ENCODE results near the gene RBFOX1. TPM values are rescaled to one million over a fixed set of nuclear protein-coding genes. Genes with fewer than 3 reads are reported as not detected.

RBFOX1 gene
- total RNA-seq, 2 experiments from 2014 or later = not detected

GRCh38 chr16:7315813-7316212, 16.8 kb upstream of the RBFOX1 start:
- peaks cover 8% of the 10 kb centered on the region for H3K9me3 Mint-ChIP-seq (ENCODE audit: low read depth)
- intact Hi-C loops (cut with DNase I, micrococcal nuclease) = no loop called here
- ATAC-seq = no peak
- no peak for DNase-seq
- H3K27me3 Mint-ChIP-seq = peaks cover 4% of the 10 kb centered on the region
- no peak overlapping the region for H3K27ac Mint-ChIP-seq
- no peaks in the 10 kb centered on the region for H3K36me3 Mint-ChIP-seq (ENCODE audit: low read depth)
- ChIA-PET CTCF (no interaction called here), POLR2A (no interaction called here)
- H3K4me1 Mint-ChIP-seq = no peaks in the 10 kb centered on the region
- no peak overlapping the region for H3K4me3 Mint-ChIP-seq

- H3K36me3 Mint-ChIP-seq (ENCODE audit: low read depth) = no peaks in the 10 kb centered on the region
- intact Hi-C loops (cut with DNase I, micrococcal nuclease) = no loop called here
- CTCF ChIA-PET = no interaction called here
- H3K4me1 Mint-ChIP-seq = no peaks in the 10 kb centered on the region
- ATAC-seq (no peak), DNase-seq (no peak)
- no peak overlapping the region for H3K27ac Mint-ChIP-seq
- H3K4me3 Mint-ChIP-seq = no peak overlapping the region
- H3K27me3 Mint-ChIP-seq = peaks cover 4% of the 10 kb centered on the region
- H3K9me3 Mint-ChIP-seq (ENCODE audit: low read depth) = peaks cover 8% of the 10 kb centered on the region
- POLR2A ChIA-PET = no interaction called here
These were observed 16.3 kb upstream of the RBFOX1 start for GRCh38 chr16:7316281-7316888.

GRCh38 chr16:7317982-7318381, 14.7 kb upstream of the RBFOX1 start:
- H3K36me3 Mint-ChIP-seq (ENCODE audit: low read depth) = no peaks in the 10 kb centered on the region
- POLR2A ChIA-PET = no interaction called here
- CTCF ChIA-PET = no interaction called here
- DNase-seq = no peak
- no peak for ATAC-seq
- peaks cover 10% of the 10 kb centered on the region for H3K9me3 Mint-ChIP-seq (ENCODE audit: low read depth)
- H3K4me1 Mint-ChIP-seq = no peaks in the 10 kb centered on the region
- intact Hi-C loops (cut with DNase I, micrococcal nuclease) = no loop called here
- peaks cover 4% of the 10 kb centered on the region for H3K27me3 Mint-ChIP-seq
- H3K27ac Mint-ChIP-seq = no peak overlapping the region
- no peak overlapping the region for H3K4me3 Mint-ChIP-seq

GRCh38 chr16:7318686-7319085, 14.0 kb upstream of the RBFOX1 start:
- Mint-ChIP-seq H3K27me3 (peaks cover 4% of the 10 kb centered on the region), H3K27ac (no peak overlapping the region), H3K4me1 (no peaks in the 10 kb centered on the region), H3K36me3 (ENCODE audit: low read depth) (no peaks in the 10 kb centered on the region), H3K9me3 (ENCODE audit: low read depth) (peaks cover 12% of the 10 kb centered on the region), H3K4me3 (no peak overlapping the region)
- no peak for ATAC-seq
- intact Hi-C loops (cut with DNase I, micrococcal nuclease) = no loop called here
- ChIA-PET CTCF (no interaction called here), POLR2A (no interaction called here)
- DNase-seq = no peak

GRCh38 chr16:7319514-7319913, 13.1 kb upstream of the RBFOX1 start:
- H3K36me3 Mint-ChIP-seq (ENCODE audit: low read depth) = no peaks in the 10 kb centered on the region
- no peak for ATAC-seq

GRCh38 chr16:7321661-7322060, 11.0 kb upstream of the RBFOX1 start:
- CTCF ChIA-PET = interaction anchor here (0.6 kb wide), 1 partner anchor 784 kb away, joined by 3 read pairs; no protein-coding TSS in a partner anchor
- Mint-ChIP-seq H3K36me3 (ENCODE audit: low read depth) (no peaks in the 10 kb centered on the region), H3K4me1 (no peaks in the 10 kb centered on the region), H3K4me3 (no peak overlapping the region), H3K27ac (no peak overlapping the region), H3K9me3 (ENCODE audit: low read depth) (peaks cover 19% of the 10 kb centered on the region), H3K27me3 (no peaks in the 10 kb centered on the region)
- no peak for ATAC-seq
- DNase-seq = no peak
- intact Hi-C loops (cut with DNase I, micrococcal nuclease) = no loop called here
- POLR2A ChIA-PET = no interaction called here

More at GRCh38 chr16:7319514-7319913, 13.1 kb upstream of the RBFOX1 start:
- CTCF ChIA-PET = no interaction called here
- Mint-ChIP-seq H3K4me3 (no peak overlapping the region), H3K9me3 (ENCODE audit: low read depth) (peaks cover 13% of the 10 kb centered on the region), H3K27me3 (peaks cover under 1% of the 10 kb centered on the region), H3K4me1 (no peaks in the 10 kb centered on the region), H3K27ac (no peak overlapping the region)
- intact Hi-C loops (cut with DNase I, micrococcal nuclease) = no loop called here
- POLR2A ChIA-PET = no interaction called here
- no peak for DNase-seq

GRCh38 chr16:7324321-7324720, 8.3 kb upstream of the RBFOX1 start:
- H3K27ac Mint-ChIP-seq = no peak overlapping the region
- DNase-seq (no peak), ATAC-seq (no peak)
- no peaks in the 10 kb centered on the region for H3K27me3 Mint-ChIP-seq
- H3K4me1 Mint-ChIP-seq = no peaks in the 10 kb centered on the region
- intact Hi-C loops (cut with DNase I, micrococcal nuclease) = no loop called here
- POLR2A ChIA-PET = no interaction called here
- CTCF ChIA-PET = no interaction called here
- H3K36me3 Mint-ChIP-seq (ENCODE audit: low read depth) = no peaks in the 10 kb centered on the region
- H3K9me3 Mint-ChIP-seq (ENCODE audit: low read depth) = peaks cover 17% of the 10 kb centered on the region
- H3K4me3 Mint-ChIP-seq = no peak overlapping the region

- ChIA-PET POLR2A (no interaction called here), CTCF (no interaction called here)
- DNase-seq = no peak
- Mint-ChIP-seq H3K9me3 (ENCODE audit: low read depth) (peaks cover 13% of the 10 kb centered on the region), H3K27me3 (no peaks in the 10 kb centered on the region), H3K4me1 (no peaks in the 10 kb centered on the region), H3K4me3 (no peak overlapping the region), H3K36me3 (ENCODE audit: low read depth) (no peaks in the 10 kb centered on the region), H3K27ac (no peak overlapping the region)
- ATAC-seq = no peak
- intact Hi-C loops (cut with DNase I, micrococcal nuclease) = no loop called here
These were observed 6.8 kb upstream of the RBFOX1 start for GRCh38 chr16:7325834-7326233.

- intact Hi-C loops (cut with DNase I, micrococcal nuclease) = no loop called here
- ChIA-PET CTCF (no interaction called here), POLR2A (interaction anchor here (0.5 kb wide), 1 partner anchor 1245 kb away, joined by 3 read pairs; no protein-coding TSS in a partner anchor)
- no peaks in the 10 kb centered on the region for H3K27me3 Mint-ChIP-seq
- no peak overlapping the region for H3K4me3 Mint-ChIP-seq
- H3K36me3 Mint-ChIP-seq (ENCODE audit: low read depth) = no peaks in the 10 kb centered on the region
- no peaks in the 10 kb centered on the region for H3K4me1 Mint-ChIP-seq
- no peak for DNase-seq
- H3K27ac Mint-ChIP-seq = no peak overlapping the region
- no peak for ATAC-seq
- peaks cover 6% of the 10 kb centered on the region for H3K9me3 Mint-ChIP-seq (ENCODE audit: low read depth)
These were observed 1.9 kb upstream of the RBFOX1 start for GRCh38 chr16:7330709-7331108.

- H3K4me3 Mint-ChIP-seq = no peak overlapping the region
- intact Hi-C loops (cut with DNase I, micrococcal nuclease) = no loop called here
- no peak for ATAC-seq
- no peaks in the 10 kb centered on the region for H3K4me1 Mint-ChIP-seq
- no peak for DNase-seq
- no peaks in the 10 kb centered on the region for H3K36me3 Mint-ChIP-seq (ENCODE audit: low read depth)
- H3K27ac Mint-ChIP-seq = no peak overlapping the region
- ChIA-PET CTCF (no interaction called here), POLR2A (no interaction called here)
- H3K27me3 Mint-ChIP-seq = no peaks in the 10 kb centered on the region
- peaks cover 5% of the 10 kb centered on the region for H3K9me3 Mint-ChIP-seq (ENCODE audit: low read depth)
These were observed 648 bp upstream of the RBFOX1 start for GRCh38 chr16:7331997-7332396.

GRCh38 chr16:7333180-7333725, 608 bp downstream of the RBFOX1 start:
- POLR2A ChIA-PET = no interaction called here
- Mint-ChIP-seq H3K27ac (no peak overlapping the region), H3K4me3 (no peak overlapping the region), H3K4me1 (no peaks in the 10 kb centered on the region), H3K27me3 (no peaks in the 10 kb centered on the region), H3K9me3 (ENCODE audit: low read depth) (peaks cover 5% of the 10 kb centered on the region), H3K36me3 (ENCODE audit: low read depth) (no peaks in the 10 kb centered on the region)
- no peak for ATAC-seq
- no peak for DNase-seq
- intact Hi-C loops (cut with DNase I, micrococcal nuclease) = no loop called here
- CTCF ChIA-PET = no interaction called here

- no peak overlapping the region for H3K27ac Mint-ChIP-seq
- no peaks in the 10 kb centered on the region for H3K4me1 Mint-ChIP-seq
- H3K9me3 Mint-ChIP-seq (ENCODE audit: low read depth) = peaks cover 7% of the 10 kb centered on the region
- ChIA-PET POLR2A (no interaction called here), CTCF (no interaction called here)
- no peaks in the 10 kb centered on the region for H3K27me3 Mint-ChIP-seq
- H3K4me3 Mint-ChIP-seq = no peak overlapping the region
- no peaks in the 10 kb centered on the region for H3K36me3 Mint-ChIP-seq (ENCODE audit: low read depth)
- intact Hi-C loops (cut with DNase I, micrococcal nuclease) = no loop called here
- DNase-seq = no peak
- ATAC-seq = no peak
These were observed 2.3 kb downstream of the RBFOX1 start for GRCh38 chr16:7334801-7335560.
